ENCODE measurements around the gene C17orf113.

- TF ChIP-seq EP300 (IDR thresholded peaks at IDR 0.05): no peak
- no peak for TF ChIP-seq CTCF (IDR thresholded peaks at IDR 0.05)
- TF ChIP-seq POLR2A (IDR thresholded peaks at IDR 0.05): no peak
These were observed 606 bp upstream of the C17orf113 start for GRCh38 chr17:42051013-42051400.
